ENCODE results near the gene SPOCK3.

DNA sequence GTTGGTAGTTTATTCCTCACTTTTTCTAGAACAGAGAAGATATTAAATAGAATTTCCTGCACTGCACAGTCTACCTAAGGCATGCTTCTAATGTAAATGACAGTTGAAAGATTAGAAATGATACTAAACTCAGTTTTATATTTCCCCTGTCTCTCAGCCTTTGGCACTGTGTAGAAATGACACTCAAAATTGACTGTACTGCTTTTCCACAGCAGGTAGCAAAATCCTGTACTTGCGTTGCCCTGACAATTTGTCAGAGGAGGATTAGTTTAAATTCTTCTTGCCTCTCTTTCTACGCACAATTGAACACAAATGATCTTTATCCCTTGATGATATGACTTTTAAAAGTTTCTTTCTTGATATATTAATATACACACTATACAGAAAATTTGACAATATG lies 347.6 kb downstream of the SPOCK3 start:
- no peak for TF ChIP-seq EZH2 (IDR thresholded peaks at IDR 0.05)
- TF ChIP-seq POLR2AphosphoS5 (IDR thresholded peaks at IDR 0.05; ENCODE audit: borderline replicate concordance, low read depth, low read length): no peak
- no peak for TF ChIP-seq FOXP2 (optimal IDR thresholded peaks at IDR 0.05; ENCODE audit: control extremely low read depth, extremely low read length, insufficient read depth)
